Islet of Langerhans (tissue), 1 donor: ENCODE measurements around the gene CRB2.

Source experiments
- FAIRE-seq: peaks from one replicate; lab custom pipeline; 2011; peaks lifted over from hg19 to GRCh38; lab: Jason Lieb, UNC

Gene CRB2

DNA sequence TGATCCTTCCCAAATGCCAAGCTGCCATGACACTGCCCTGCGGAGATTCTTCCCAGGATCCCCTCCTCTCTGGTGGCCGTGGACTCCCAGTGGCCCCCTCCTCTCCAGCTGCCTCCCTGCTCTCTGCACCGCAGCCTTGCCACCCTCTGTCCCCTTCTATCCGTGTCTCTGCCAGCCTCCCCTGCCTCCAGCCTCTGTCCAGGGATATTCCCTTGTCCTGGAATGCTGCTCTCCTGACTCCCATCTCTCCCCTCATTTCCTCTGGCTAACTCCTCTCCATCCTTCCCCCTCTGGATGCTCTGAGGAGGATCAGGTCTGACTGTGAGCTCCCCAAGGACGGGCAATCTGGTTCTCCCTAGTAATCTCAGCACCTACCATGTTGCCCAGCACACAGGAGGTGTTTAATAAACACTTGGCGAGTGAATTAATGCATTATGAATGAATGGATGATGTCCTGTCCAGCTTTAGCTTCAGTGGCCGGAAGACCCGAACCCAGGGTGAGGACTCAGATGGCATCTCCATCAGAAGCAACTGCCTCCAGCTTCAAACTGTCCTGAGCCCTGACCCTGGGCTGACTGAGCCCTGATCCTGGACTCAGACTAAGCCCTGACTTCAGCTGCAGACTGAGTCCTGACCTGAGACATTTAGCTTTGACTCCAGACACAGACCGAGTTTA lies 7.5 kb upstream of the CRB2 start:
- FAIRE-seq: no peak

DNA sequence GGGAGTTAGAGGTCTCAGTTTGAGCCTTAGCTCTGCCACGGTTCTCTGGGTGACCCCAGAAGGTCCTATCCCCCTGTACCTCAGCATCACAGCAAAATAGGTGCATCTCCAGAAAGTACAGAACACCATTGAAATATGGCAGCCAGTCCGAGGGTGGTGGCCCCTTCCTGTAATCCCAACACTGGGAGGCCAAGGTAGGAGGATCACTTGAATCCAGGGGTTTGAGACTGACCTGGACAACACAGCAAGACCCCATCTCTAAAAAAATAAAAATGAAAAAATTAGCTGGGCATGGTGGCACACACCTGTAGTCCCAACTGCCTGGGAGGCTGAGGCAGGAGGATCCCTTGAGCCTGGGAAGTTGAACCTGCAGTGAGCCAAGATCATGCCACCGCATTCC lies 7.0 kb upstream of the CRB2 start:
- FAIRE-seq: no peak

- no peak for FAIRE-seq
These were observed 6.1 kb upstream of the CRB2 start for GRCh38 chr9:123349691-123350480.

- FAIRE-seq: no peak
These were observed 5.2 kb upstream of the CRB2 start for GRCh38 chr9:123350590-123351310.

DNA sequence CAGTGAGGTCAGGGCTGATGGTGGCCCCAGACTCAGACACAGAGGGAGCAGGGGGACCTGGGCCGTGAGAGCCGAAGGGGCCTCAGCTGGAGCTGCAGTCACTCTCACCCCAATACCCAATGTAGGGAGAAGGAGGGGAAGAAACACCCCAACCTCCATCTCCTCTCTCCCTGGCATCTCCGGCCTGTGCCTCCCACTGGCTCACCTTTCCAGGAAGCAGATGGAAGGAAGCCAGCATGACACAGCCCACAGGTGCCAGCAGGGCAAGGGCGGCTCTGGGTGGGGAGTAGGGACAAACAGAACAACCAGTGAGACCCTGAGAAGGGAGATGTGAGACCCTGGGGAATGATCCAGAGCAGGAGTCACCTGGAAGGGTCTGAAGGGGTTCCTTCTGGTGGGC lies 3.0 kb upstream of the CRB2 start:
- no peak for FAIRE-seq

GRCh38 chr9:123353984-123354591 lies 1.9 kb upstream of the CRB2 start:
- no peak for FAIRE-seq

GRCh38 chr9:123354806-123355508 lies 1.0 kb upstream of the CRB2 start:
- FAIRE-seq: no peak

GRCh38 chr9:123356851-123357742 lies 1.1 kb downstream of the CRB2 start:
- FAIRE-seq: no peak

- no peak for FAIRE-seq
These were observed 1.7 kb downstream of the CRB2 start for GRCh38 chr9:123357743-123358059.

GRCh38 chr9:123358181-123358905 lies 2.3 kb downstream of the CRB2 start:
- FAIRE-seq: no peak

DNA sequence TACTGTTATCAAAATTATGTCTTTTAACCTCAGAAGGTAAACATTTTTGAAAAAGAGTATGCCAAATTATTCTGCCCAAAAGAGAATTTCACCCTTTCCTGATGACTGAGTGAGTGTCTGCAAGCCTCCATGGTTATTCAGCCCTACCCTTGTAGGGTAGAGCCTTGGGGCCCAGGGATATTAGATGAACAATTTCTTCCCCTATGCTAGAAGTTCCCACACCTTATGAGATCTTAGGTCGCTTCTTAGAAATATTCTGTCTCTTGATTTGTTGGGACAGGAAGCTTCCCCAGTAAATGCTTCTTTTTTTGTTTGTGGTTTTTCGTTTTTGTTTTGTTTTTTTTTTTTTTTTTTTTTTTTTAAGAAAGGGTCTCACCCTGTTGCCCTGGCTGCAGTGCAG lies 3.1 kb downstream of the CRB2 start:
- no peak for FAIRE-seq

- no peak for FAIRE-seq
These were observed 3.5 kb downstream of the CRB2 start for GRCh38 chr9:123359546-123359945.

GRCh38 chr9:123360161-123361085 lies 4.4 kb downstream of the CRB2 start:
- FAIRE-seq: no peak

- no peak for FAIRE-seq
These were observed 5.2 kb downstream of the CRB2 start for GRCh38 chr9:123361086-123361730.

DNA sequence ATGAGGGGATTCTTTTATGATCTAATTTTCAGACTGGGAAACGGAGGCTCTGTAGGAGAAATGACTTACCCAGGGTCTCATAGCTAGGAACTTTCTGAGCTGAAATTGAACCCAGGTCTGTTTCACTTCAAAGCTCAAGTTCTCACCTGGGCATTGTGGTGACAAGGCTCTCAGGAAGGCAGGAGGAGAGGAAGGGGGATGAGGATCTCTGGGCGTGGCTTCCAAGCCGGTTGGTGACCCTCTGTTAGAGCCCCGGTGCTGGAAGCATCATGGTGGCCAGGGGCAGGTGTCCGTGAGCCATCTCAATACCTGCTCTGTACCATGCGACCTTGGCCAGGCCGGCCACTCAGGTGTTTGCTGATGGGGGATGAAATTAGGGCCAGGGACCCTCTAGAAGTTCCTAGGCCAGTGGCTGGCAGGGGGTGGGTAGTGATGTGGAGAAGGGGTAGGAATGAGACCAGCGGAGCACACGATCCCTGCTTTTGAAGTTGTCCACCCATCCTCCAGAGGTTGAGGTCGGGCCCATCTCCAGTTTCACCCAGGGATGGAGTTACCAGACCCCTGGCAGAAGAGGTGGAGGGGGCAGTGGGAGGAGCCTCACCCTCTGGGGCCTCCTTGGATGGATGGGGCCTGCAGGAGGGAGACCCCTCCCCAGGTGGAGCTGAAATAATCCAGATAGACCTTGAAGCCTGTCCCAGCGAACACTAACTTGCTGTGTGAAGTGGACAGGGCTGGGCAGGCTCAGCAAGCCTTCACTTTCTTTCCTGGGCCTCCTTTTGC lies 5.9 kb downstream of the CRB2 start:
- no peak for FAIRE-seq

- FAIRE-seq: no peak
These were observed 6.9 kb downstream of the CRB2 start for GRCh38 chr9:123362856-123363255.

DNA sequence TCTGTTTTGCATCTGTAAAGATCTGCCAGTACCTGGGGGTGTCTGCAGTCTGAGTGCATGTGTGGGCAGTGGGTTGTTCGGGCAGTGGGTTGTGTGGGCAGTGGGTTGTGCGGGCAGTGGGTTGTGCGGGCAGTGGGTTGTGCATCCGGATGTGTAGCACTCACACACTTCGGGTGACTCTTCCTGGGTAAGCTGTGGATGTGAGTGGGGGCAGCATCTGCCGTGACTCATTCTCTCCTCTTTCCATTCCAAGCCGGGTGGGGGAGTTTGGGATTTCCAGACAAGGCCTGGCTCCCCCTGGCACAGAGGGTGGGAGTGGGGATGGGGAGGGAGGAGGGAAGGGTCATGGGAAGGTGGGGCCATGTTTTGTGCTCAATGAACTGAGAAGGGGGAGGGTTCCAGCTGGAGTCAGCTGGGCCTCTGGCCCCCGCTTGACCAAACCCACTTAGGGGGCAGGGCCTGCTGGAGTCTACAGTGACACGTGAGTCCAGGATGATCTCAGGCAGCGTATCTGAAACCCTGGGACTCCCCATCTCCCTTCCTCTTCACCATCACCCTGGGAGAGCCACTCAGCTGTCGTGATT lies 8.3 kb downstream of the CRB2 start:
- no peak for FAIRE-seq
